Activated naive CD4-positive, alpha-beta T cell treated with Interleukin-2 at 50 U/mL for 16 hours (primary cell): ENCODE data around the gene NR5A2.

Experiments
- DNase-seq: peaks from one replicate; pipeline ENCODE4 v3.0.0-alpha.2; 2020

The NR5A2 gene

GRCh38 chr1:200027264-200027823, at the start of gene NR5A2:
TSS of gene NR5A2 (plus strand) at chr1:200027710. CDS start at chr1:200027848, 138 bp downstream.
- DNase-seq: no peak

- DNase-seq: no peak
Measured at GRCh38 chr1:199978408-199978940, 49.0 kb upstream of the NR5A2 start.

- no peak for DNase-seq
Measured at GRCh38 chr1:199979071-199979470, 48.4 kb upstream of the NR5A2 start.

- no peak for DNase-seq
Measured at GRCh38 chr1:199981584-199981983, 45.9 kb upstream of the NR5A2 start.

- DNase-seq: no peak
Measured at GRCh38 chr1:199982606-199983005, 44.9 kb upstream of the NR5A2 start.

GRCh38 chr1:199983531-199983930, 44.0 kb upstream of the NR5A2 start:
- DNase-seq: no peak

- DNase-seq: no peak
Measured at GRCh38 chr1:199995096-199995685, 32.3 kb upstream of the NR5A2 start.

GRCh38 chr1:200005165-200005564, 22.3 kb upstream of the NR5A2 start:
- DNase-seq: no peak

- DNase-seq: no peak
Measured at GRCh38 chr1:200006711-200007110, 20.8 kb upstream of the NR5A2 start.

GRCh38 chr1:200015811-200016210, 11.7 kb upstream of the NR5A2 start:
- DNase-seq: no peak

GRCh38 chr1:200021577-200022238, 5.8 kb upstream of the NR5A2 start:
- DNase-seq: no peak

GRCh38 chr1:200022239-200022804, 5.2 kb upstream of the NR5A2 start:
- DNase-seq: no peak

GRCh38 chr1:200028586-200029034, 1.1 kb downstream of the NR5A2 start:
- DNase-seq: no peak

- no peak for DNase-seq
Measured at GRCh38 chr1:200029035-200029821, 1.7 kb downstream of the NR5A2 start.

GRCh38 chr1:200029822-200030152, 2.3 kb downstream of the NR5A2 start:
- DNase-seq: no peak

GRCh38 chr1:200030791-200031190, 3.3 kb downstream of the NR5A2 start:
- DNase-seq: no peak

GRCh38 chr1:200033511-200034261, 6.2 kb downstream of the NR5A2 start:
- no peak for DNase-seq

- DNase-seq: no peak
Measured at GRCh38 chr1:200034262-200034557, 6.7 kb downstream of the NR5A2 start.

GRCh38 chr1:200034761-200035396, 7.4 kb downstream of the NR5A2 start:
- DNase-seq: no peak

- DNase-seq: no peak
Measured at GRCh38 chr1:200035397-200035955, 8.0 kb downstream of the NR5A2 start.

GRCh38 chr1:200035956-200036618, 8.6 kb downstream of the NR5A2 start:
- DNase-seq: no peak
